Sigmoid colon (tissue), 7 donors: Measurements from ENCODE around the gene SLC28A2. TPM values are rescaled to one million over a fixed set of nuclear protein-coding genes. Genes with fewer than 3 reads are reported as not detected.
A peak's percentile ranks its signal among the peaks of the same experiment; 100 is the strongest.
"Not testable (repeated sequence)": the region's sequence is repeated elsewhere in the genome, so short reads cannot be mapped to it uniquely, and the experiment has no call there.

Source experiments
- DNase-seq: peaks from one replicate; pipeline ENCODE4 v3.0.0-alpha.2; 2019
- H3K27ac ChIP-seq, 4 donors: fragments of 200-600 bp; sonication (generic); one replicate each; pipeline ENCODE4 v1.5.1; 2016 to 2019; ENCODE audit warnings: mild to moderate bottlenecking in 1 of 4
- H3K27me3 ChIP-seq, 3 donors: fragments of 200-600 bp; sonication (generic); one replicate each; pipeline ENCODE4 v1.5.1; 2019; ENCODE audit warnings: mild to moderate bottlenecking in 1 of 3
- H3K36me3 ChIP-seq, 4 donors: fragments of 200-600 bp; sonication (generic); one replicate each; pipeline ENCODE4 v1.5.1; 2016 to 2019
- H3K4me1 ChIP-seq, 4 donors: fragments of 200-600 bp; sonication (generic); one replicate each; pipeline ENCODE4 v1.5.1; 2017 to 2019
- H3K4me3 ChIP-seq, 4 donors: fragments of 200-600 bp; sonication (generic); one replicate each; pipeline ENCODE4 v1.5.1; 2017 to 2019; ENCODE audit warnings: mild to moderate bottlenecking in 2 of 4, moderate library complexity in 1 of 4
- H3K9me3 ChIP-seq, 4 donors: fragments of 200-600 bp in 3 of 4; sonication (generic) in 3 of 4; one replicate each; pipeline versions ENCODE4 v1.5.1 to v1.6.1; 2013 to 2019
- CTCF ChIP-seq, 4 experiments: fragments of 450-650 bp in 3 of 4; fragments of 200-600 bp in 1 of 4; IDR thresholded peaks; one replicate each; pipeline ENCODE4 v1.5.1; 2016 to 2019; ENCODE audit warnings: antibody characterized with exemption in 4 of 4, mild to moderate bottlenecking in 3 of 4, moderate library complexity in 2 of 4
- EP300 ChIP-seq, 4 donors: sonication (generic); formaldehyde crosslinking; IDR thresholded peaks; one replicate each; pipeline ENCODE4 v1.6.1; 2017; ENCODE audit warnings: antibody characterized with exemption in 4 of 4
- POLR2A ChIP-seq, 2 donors: fragments of 450-650 bp; IDR thresholded peaks; one replicate each; pipeline ENCODE4 v1.6.1; 2016; ENCODE audit warnings: antibody characterized with exemption in 2 of 2, mild to moderate bottlenecking in 2 of 2, moderate library complexity in 2 of 2
- POLR2AphosphoS5 ChIP-seq, 4 donors: sonication (generic); formaldehyde crosslinking; IDR thresholded peaks; one replicate each; pipeline ENCODE4 v1.6.1; 2017; ENCODE audit warnings: antibody characterized with exemption in 4 of 4
- WGBS, 2 donors: extraction: QIAGEN DNeasy Blood & Tissue Kit; methylation state at CpG; one replicate each; pipeline ENCODE4 v1.1.7; 2013; 5-methylcytosine and 5-hydroxymethylcytosine counted together
- intact Hi-C: fragments of 100-400 bp; cut with DNase I; formaldehyde crosslinking; loops from one replicate; pipeline ENCODE4 v1.15.1; 2023
- polyA plus RNA-seq, 3 donors: library from polyadenylated mRNA; stranded (reverse); fragments of 200-250 nt; gene quantifications; one replicate each; pipeline ENCODE4 v1.2.3, GENCODE V29; 2013
- total RNA-seq, 4 donors: library from RNA; depleted of rRNA; stranded (reverse); fragments of >200 nt; gene quantifications; one replicate each; pipeline ENCODE4 v1.1.0, GENCODE V29; 2016
- donor health status: healthy with polysubstance abuse.
- donor health status: Bipolar disorder and iron deficiency.
- donor health status: healthy.

Gene SLC28A2
- total and polyA plus RNA-seq, 7 donors: 1.2 to 3.0 (median 1.8) TPM; not detected in 4

GRCh38 chr15:45242289-45242688 lies 9.7 kb upstream of the SLC28A2 start:
- intact Hi-C loops: no loop called here
- Histone ChIP-seq H3K27ac (no peak overlapping the region), H3K4me3 (no peak overlapping the region), H3K27me3 (no peaks in the 10 kb centered on the region), H3K9me3 (peaks cover 28 to 40% (median 36%) of the 10 kb centered on the region in 4 donors), H3K4me1 (no peaks in the 10 kb centered on the region), H3K36me3 (no peaks in the 10 kb centered on the region)
- no peak for DNase-seq
- 74 to 83% methylated on average over 9 of the region's 9 CpGs for WGBS, 2 donors
- TF ChIP-seq POLR2A (IDR thresholded peaks at IDR 0.05) (no peak), POLR2AphosphoS5 (IDR thresholded peaks at IDR 0.05) (no peak), CTCF (IDR thresholded peaks at IDR 0.05) (no peak), EP300 (IDR thresholded peaks at IDR 0.05) (no peak)

- Histone ChIP-seq H3K9me3 (peaks cover 0 to 11% (median 6%) of the 10 kb centered on the region in 4 donors), H3K4me3 (no peak overlapping the region), H3K27me3 (no peaks in the 10 kb centered on the region), H3K27ac (no peak overlapping the region), H3K4me1 (no peaks in the 10 kb centered on the region), H3K36me3 (no peaks in the 10 kb centered on the region)
- WGBS, 2 donors: 24 to 76% methylated on average over 4 of the region's 4 CpGs
- DNase-seq: no peak
- TF ChIP-seq POLR2AphosphoS5 (IDR thresholded peaks at IDR 0.05) (no peak), EP300 (IDR thresholded peaks at IDR 0.05) (no peak), POLR2A (IDR thresholded peaks at IDR 0.05) (no peak), CTCF (IDR thresholded peaks at IDR 0.05) (no peak)
- intact Hi-C loops: no loop called here
Measured at GRCh38 chr15:45249125-45249780, 2.8 kb upstream of the SLC28A2 start.

GRCh38 chr15:45253330-45253729 lies 1.3 kb downstream of the SLC28A2 start:
- H3K36me3 ChIP-seq: no peaks in the 10 kb centered on the region
- DNase-seq: no peak
- intact Hi-C loops: no loop called here
- no peak for TF ChIP-seq POLR2A (IDR thresholded peaks at IDR 0.05)
- TF ChIP-seq CTCF (IDR thresholded peaks at IDR 0.05): peak in 1 of 4 experiments; percentile 8
- H3K4me3 ChIP-seq: no peak overlapping the region
- WGBS, 2 donors: 89 to 96% methylated on average over 2 of the region's 2 CpGs
- H3K4me1 ChIP-seq: peaks cover 0 to 8% (median 3%) of the 10 kb centered on the region in 4 donors
- no peaks in the 10 kb centered on the region for H3K27me3 ChIP-seq
- H3K9me3 ChIP-seq: no peaks in the 10 kb centered on the region
- H3K27ac ChIP-seq: no peak overlapping the region

GRCh38 chr15:45254405-45254804 lies 2.4 kb downstream of the SLC28A2 start:
- Histone ChIP-seq H3K27ac (no peak overlapping the region), H3K4me1 (peaks cover 0 to 8% (median 3%) of the 10 kb centered on the region in 4 donors), H3K36me3 (no peaks in the 10 kb centered on the region), H3K9me3 (no peaks in the 10 kb centered on the region), H3K27me3 (no peaks in the 10 kb centered on the region), H3K4me3 (no peak overlapping the region)
- no peak for TF ChIP-seq POLR2AphosphoS5 (IDR thresholded peaks at IDR 0.05)
- TF ChIP-seq EP300 (IDR thresholded peaks at IDR 0.05): no peak
- no peak for TF ChIP-seq POLR2A (IDR thresholded peaks at IDR 0.05)
- no peak for TF ChIP-seq CTCF (IDR thresholded peaks at IDR 0.05)
- 89% methylated on average over 1 of the region's 1 CpG for WGBS, 2 donors
- intact Hi-C loops: no loop called here
- no peak for DNase-seq

- H3K4me1 ChIP-seq, DNase-seq, H3K36me3 ChIP-seq, H3K4me3 ChIP-seq, H3K9me3 ChIP-seq, intact Hi-C loops, H3K27me3 ChIP-seq: not testable (repeated sequence)
- H3K27ac ChIP-seq: peak overlapping the region in 1 of 4 donors; percentile 32
- WGBS, 2 donors: 38 to 63% methylated on average over 6 of the region's 6 CpGs
Measured at GRCh38 chr15:45254824-45255223, 2.8 kb downstream of the SLC28A2 start.
